Activated T-cell treated with anti-CD3 and anti-CD28 coated beads, Interleukin-2, amount 50 U/mL, for 72 hours (primary cell): ENCODE data around the gene RMDN2. TPM values are rescaled to one million over a fixed set of nuclear protein-coding genes. Genes with fewer than 3 reads are reported as not detected.

Source experiments
- ATAC-seq, 2 donors: fragments of 150-1000 bp; cut with Tn5 transposase; replicated peaks in 1 of 2; 2 replicates each; pipeline ENCODE4 v1.10.0; 2021; ENCODE audit warnings: moderate library complexity in 2 of 2, mild to moderate bottlenecking in 1 of 2
- DNase-seq, 2 donors: peaks; one replicate each; pipeline ENCODE4 v3.0.0; 2021 to 2022; ENCODE audit warnings: mixed read lengths in 1 of 2
- H3K27ac Mint-ChIP-seq: one replicate; pipeline ENCODE4 v1.8.0; 2022; ENCODE audit warnings: mild to moderate bottlenecking, moderate library complexity, mixed read lengths
- H3K27me3 Mint-ChIP-seq: one replicate; pipeline ENCODE4 v1.8.0; 2022; ENCODE audit warnings: low read depth, mixed read lengths
- H3K36me3 Mint-ChIP-seq, 2 donors: one replicate each; pipeline ENCODE4 v1.8.0; 2022; ENCODE audit warnings: mixed read lengths in 2 of 2, mild to moderate bottlenecking in 1 of 2; ENCODE audit not compliant: insufficient read depth in 2 of 2
- H3K4me1 Mint-ChIP-seq: one replicate; pipeline ENCODE4 v1.8.0; 2022; ENCODE audit warnings: low read depth, mixed read lengths
- H3K4me3 Mint-ChIP-seq, 2 donors: one replicate each; pipeline ENCODE4 v1.8.0; 2022; ENCODE audit warnings: mild to moderate bottlenecking in 2 of 2, mixed read lengths in 2 of 2, moderate library complexity in 2 of 2
- H3K9me3 Mint-ChIP-seq, 2 donors: one replicate each; pipeline ENCODE4 v1.8.0; 2022; ENCODE audit warnings: mixed read lengths in 2 of 2
- total RNA-seq, 2 donors: library from RNA; stranded (reverse); gene quantifications; one replicate each; pipeline ENCODE4 v1.2.3, GENCODE V29; 2022

RMDN2 gene
- total RNA-seq, 2 donors from 2014 or later: 1.4 to 2.6 TPM

- H3K27me3 Mint-ChIP-seq: no peaks in the 10 kb centered on the region
- DNase-seq: no peak
Measured at GRCh38 chr2:37906131-37906530, 19.0 kb upstream of the RMDN2 start.

GRCh38 chr2:37907501-37908225 lies 17.4 kb upstream of the RMDN2 start:
- Mint-ChIP-seq H3K4me3 (no peak overlapping the region), H3K27me3 (no peaks in the 10 kb centered on the region), H3K36me3 (no peaks in the 10 kb centered on the region)

More at GRCh38 chr2:37906131-37906530, 19.0 kb upstream of the RMDN2 start:
- no peaks in the 10 kb centered on the region for H3K4me1 Mint-ChIP-seq
- no peak for ATAC-seq
- H3K4me3 Mint-ChIP-seq: no peak overlapping the region
- H3K27ac Mint-ChIP-seq: no peak overlapping the region
- H3K9me3 Mint-ChIP-seq: no peaks in the 10 kb centered on the region
- H3K36me3 Mint-ChIP-seq: no peaks in the 10 kb centered on the region

DNA sequence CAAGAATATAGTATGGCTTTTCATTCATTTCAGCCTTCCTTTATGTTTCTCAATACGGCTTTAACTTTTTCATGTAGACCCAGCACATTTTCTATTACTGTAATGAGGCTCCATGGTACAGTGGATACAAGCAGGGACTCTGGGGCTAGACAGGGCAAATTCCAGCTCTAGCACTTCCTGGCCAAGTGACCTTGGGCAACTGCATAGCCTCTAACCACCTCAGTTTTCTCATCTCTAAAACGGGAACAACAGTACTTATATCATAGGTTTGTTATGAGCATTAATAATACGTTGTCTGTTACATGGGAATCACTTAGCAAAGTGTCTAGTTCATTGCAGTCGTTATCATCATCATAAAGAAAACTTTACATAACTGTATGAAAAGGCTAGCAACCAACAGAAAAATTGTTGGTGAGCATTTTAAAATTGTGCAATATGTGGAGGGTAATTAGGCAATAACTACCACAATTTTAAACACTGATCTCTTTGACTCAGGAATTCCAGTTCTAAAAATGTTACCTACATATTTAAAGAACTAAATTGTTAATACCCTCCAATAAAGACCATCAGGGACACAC lies 13.7 kb upstream of the RMDN2 start:
- Mint-ChIP-seq H3K4me3 (no peak overlapping the region), H3K36me3 (no peaks in the 10 kb centered on the region), H3K27ac (no peak overlapping the region), H3K4me1 (no peaks in the 10 kb centered on the region), H3K9me3 (no peaks in the 10 kb centered on the region), H3K27me3 (no peaks in the 10 kb centered on the region)
- ATAC-seq (no peak), DNase-seq (no peak)

More at GRCh38 chr2:37907501-37908225, 17.4 kb upstream of the RMDN2 start:
- no peaks in the 10 kb centered on the region for H3K4me1 Mint-ChIP-seq
- no peak for DNase-seq
- no peak overlapping the region for H3K27ac Mint-ChIP-seq
- no peaks in the 10 kb centered on the region for H3K9me3 Mint-ChIP-seq
- no peak for ATAC-seq

- ATAC-seq (no peak), DNase-seq (no peak)
- H3K27ac Mint-ChIP-seq: no peak overlapping the region
- no peaks in the 10 kb centered on the region for H3K27me3 Mint-ChIP-seq
- no peaks in the 10 kb centered on the region for H3K4me1 Mint-ChIP-seq
- H3K9me3 Mint-ChIP-seq: no peaks in the 10 kb centered on the region
- no peak overlapping the region for H3K4me3 Mint-ChIP-seq
- H3K36me3 Mint-ChIP-seq: no peaks in the 10 kb centered on the region
Measured at GRCh38 chr2:37912056-37912455, 13.0 kb upstream of the RMDN2 start.

DNA sequence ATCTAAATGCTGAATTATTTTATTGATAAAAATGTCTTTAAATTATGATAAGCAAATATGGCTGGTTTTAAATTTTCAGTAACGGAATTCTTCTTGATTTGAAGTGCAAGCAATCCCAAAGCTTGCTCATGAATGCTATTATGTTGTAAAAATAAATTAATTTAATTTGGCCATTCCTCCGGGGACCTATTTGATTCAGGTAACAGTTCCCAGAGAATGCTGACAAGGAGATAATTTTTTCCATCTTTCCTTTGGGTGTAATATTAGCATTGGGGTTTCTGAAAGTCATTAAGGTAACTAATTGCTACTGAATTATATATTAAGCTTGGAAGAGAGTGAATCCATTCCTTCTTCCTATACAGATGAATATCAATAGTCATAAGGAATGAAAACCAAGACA lies 12.5 kb upstream of the RMDN2 start:
- Mint-ChIP-seq H3K27ac (no peak overlapping the region), H3K36me3 (no peaks in the 10 kb centered on the region), H3K27me3 (no peaks in the 10 kb centered on the region), H3K4me3 (no peak overlapping the region), H3K4me1 (no peaks in the 10 kb centered on the region), H3K9me3 (no peaks in the 10 kb centered on the region)
- ATAC-seq (no peak), DNase-seq (no peak)

DNA sequence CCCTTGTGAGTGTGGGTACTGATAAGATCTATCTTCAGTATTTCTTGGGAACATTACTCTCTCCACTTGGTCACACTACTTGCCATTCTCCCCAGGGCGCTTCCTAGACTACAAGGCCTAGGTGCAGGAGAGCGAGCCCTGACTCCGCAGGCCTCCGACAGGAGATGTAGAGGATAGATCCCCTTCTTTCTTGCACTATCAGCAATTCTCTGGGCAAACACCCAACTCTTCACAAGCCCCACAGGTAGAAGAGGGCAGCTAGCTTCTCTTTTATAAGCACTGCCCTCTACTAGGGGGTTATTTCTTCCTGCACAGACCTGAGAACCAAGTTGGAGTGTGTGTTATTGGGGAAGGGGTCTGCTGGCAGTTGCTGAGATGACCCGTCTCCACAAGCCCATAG lies 10.7 kb upstream of the RMDN2 start:
- H3K27ac Mint-ChIP-seq: no peak overlapping the region
- H3K4me3 Mint-ChIP-seq: no peak overlapping the region
- no peaks in the 10 kb centered on the region for H3K4me1 Mint-ChIP-seq
- H3K9me3 Mint-ChIP-seq: no peaks in the 10 kb centered on the region
- DNase-seq: no peak
- no peak for ATAC-seq
- H3K36me3 Mint-ChIP-seq: no peaks in the 10 kb centered on the region
- no peaks in the 10 kb centered on the region for H3K27me3 Mint-ChIP-seq

- H3K4me3 Mint-ChIP-seq: no peak overlapping the region
- no peak for DNase-seq
- H3K4me1 Mint-ChIP-seq: no peaks in the 10 kb centered on the region
- ATAC-seq: no peak
- H3K27ac Mint-ChIP-seq: no peak overlapping the region
- H3K36me3 Mint-ChIP-seq: no peaks in the 10 kb centered on the region
- no peaks in the 10 kb centered on the region for H3K9me3 Mint-ChIP-seq
- H3K27me3 Mint-ChIP-seq: no peaks in the 10 kb centered on the region
Measured at GRCh38 chr2:37915773-37916172, 9.3 kb upstream of the RMDN2 start.

- H3K4me1 Mint-ChIP-seq: no peaks in the 10 kb centered on the region
- no peak overlapping the region for H3K4me3 Mint-ChIP-seq
- ATAC-seq (no peak), DNase-seq (no peak)
- no peaks in the 10 kb centered on the region for H3K27me3 Mint-ChIP-seq
- no peak overlapping the region for H3K27ac Mint-ChIP-seq
- H3K9me3 Mint-ChIP-seq: no peaks in the 10 kb centered on the region
- H3K36me3 Mint-ChIP-seq: no peaks in the 10 kb centered on the region
Measured at GRCh38 chr2:37916512-37917082, 8.5 kb upstream of the RMDN2 start.

DNA sequence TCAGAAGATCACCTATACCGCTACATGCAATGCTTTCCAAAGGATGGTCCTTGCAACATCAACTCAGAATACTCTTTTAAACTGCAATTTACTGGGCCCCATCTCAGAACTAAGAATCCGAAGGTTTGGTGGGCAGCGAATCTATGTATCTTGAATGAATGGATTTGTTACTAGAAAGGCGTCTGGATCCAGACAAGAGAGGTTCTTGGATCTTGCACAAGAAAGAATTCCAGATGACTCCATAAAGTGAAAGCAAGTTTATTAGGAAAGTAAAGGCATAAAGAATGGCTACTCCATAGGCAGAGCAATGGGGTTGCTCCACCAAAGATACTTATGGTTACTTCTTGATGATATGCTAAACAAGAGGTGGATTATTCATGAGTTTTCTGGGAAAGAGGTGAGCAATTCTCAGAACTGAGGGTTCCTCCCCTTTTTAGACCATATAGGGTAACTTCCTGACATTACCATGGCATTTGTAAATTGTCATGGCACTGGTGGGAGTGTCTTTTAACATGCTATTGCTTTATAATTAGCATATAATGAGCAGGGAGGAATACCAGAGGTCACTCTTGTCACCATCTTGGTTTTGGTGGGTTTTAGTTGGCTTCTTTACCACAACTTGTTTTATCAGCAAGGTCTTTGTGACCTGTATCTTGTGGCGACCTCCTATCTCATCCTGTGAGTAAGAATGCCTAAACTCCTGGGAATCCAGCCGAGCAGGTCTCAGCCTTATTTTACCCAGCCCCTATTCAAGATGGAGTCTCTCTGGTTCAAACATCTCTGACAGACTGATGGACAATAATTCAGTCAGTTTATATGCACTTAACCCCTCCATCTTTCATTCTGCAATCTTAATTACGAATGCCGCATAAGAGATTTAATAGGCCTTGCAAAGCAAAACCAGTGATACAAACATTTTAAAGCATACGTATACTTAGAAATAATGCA lies 7.5 kb upstream of the RMDN2 start:
- H3K4me3 Mint-ChIP-seq: no peak overlapping the region
- no peaks in the 10 kb centered on the region for H3K36me3 Mint-ChIP-seq

DNA sequence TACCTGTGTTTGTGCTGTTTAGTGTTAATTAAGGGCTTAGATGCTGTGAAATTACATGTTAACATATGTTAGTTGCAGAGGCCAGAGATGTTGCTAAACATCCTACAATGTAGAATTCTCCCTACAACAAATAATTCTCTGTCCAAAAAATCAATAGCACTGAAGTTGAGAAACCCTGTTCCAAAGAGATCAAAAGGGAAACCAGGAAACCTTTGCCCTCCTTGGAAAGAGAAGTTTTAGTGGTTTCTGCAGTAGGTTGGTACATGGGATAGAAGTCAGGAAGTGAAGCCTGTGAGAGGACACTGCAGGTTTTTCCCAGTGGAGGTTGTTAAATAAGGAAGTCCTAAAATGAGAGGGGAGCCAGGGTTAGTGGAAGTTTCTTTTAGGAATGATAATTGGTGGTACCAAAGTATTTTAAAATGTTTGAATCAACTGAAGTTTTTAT lies 6.3 kb upstream of the RMDN2 start:
- Mint-ChIP-seq H3K4me3 (no peak overlapping the region), H3K27ac (no peak overlapping the region), H3K9me3 (no peaks in the 10 kb centered on the region), H3K4me1 (no peaks in the 10 kb centered on the region), H3K27me3 (no peaks in the 10 kb centered on the region), H3K36me3 (no peaks in the 10 kb centered on the region)
- DNase-seq (no peak), ATAC-seq (no peak)

More for the DNA sequence above, 7.5 kb upstream of the RMDN2 start:
- Mint-ChIP-seq H3K27me3 (no peaks in the 10 kb centered on the region), H3K9me3 (no peaks in the 10 kb centered on the region), H3K4me1 (no peaks in the 10 kb centered on the region), H3K27ac (no peak overlapping the region)
- ATAC-seq: no peak
- DNase-seq: no peak

DNA sequence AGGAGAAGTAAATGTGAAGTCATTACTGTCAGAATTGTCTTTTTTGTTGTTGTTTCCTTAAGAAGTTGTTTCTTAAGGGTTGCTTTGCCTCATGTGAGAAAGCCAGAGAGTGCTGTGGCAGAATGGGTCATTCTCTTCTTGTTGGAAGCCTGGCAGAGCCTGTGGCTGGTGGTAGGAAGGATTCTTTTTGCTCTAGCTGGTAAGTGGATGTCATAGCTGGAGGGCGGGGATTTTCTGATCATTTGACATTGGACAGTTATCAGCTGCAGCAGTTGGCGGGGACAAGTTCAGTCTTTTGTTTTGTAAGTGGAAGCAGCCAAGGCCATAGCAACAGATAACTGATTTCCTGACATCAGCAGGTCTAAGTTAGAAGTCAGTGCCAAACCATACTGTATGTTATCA lies 5.5 kb upstream of the RMDN2 start:
- Mint-ChIP-seq H3K27me3 (no peaks in the 10 kb centered on the region), H3K9me3 (no peaks in the 10 kb centered on the region), H3K4me1 (peaks cover 5% of the 10 kb centered on the region), H3K36me3 (peaks cover 0 to 1% of the 10 kb centered on the region in 2 donors), H3K4me3 (no peak overlapping the region), H3K27ac (no peak overlapping the region)
- DNase-seq (no peak), ATAC-seq (no peak)

- Mint-ChIP-seq H3K27ac (no peak overlapping the region), H3K9me3 (no peaks in the 10 kb centered on the region), H3K4me1 (peaks cover 7% of the 10 kb centered on the region), H3K36me3 (peaks cover 0 to 4% of the 10 kb centered on the region in 2 donors), H3K4me3 (no peak overlapping the region), H3K27me3 (no peaks in the 10 kb centered on the region)
- DNase-seq: no peak
- ATAC-seq: no peak
Measured at GRCh38 chr2:37920570-37920969, 4.5 kb upstream of the RMDN2 start.

DNA sequence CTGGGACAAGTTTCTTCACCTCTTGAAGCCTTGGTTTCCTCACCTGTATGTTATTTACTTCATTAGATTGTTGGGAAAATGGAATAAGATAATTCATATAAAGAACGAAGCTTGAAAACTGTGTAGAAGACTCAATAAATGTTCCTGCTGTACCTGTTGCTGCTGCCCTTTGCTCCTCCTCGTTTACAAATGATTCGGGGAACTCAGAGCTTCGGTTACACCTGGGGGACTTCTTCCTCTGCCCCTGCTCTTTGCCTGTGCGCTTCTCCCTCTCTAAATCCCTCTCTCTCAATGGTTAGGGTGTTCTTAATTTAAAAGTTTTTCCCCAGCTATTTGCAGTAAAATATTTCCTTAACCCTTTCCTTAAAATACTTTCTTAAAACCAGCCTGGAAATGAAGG lies 3.3 kb upstream of the RMDN2 start:
- Mint-ChIP-seq H3K27ac (no peak overlapping the region), H3K4me1 (peaks cover 7% of the 10 kb centered on the region), H3K9me3 (no peaks in the 10 kb centered on the region), H3K36me3 (peaks cover 0 to 4% of the 10 kb centered on the region in 2 donors), H3K27me3 (no peaks in the 10 kb centered on the region), H3K4me3 (no peak overlapping the region)
- ATAC-seq (no peak), DNase-seq (no peak)
